ENCODE measurements around the gene DEDD2. TPM values are rescaled to one million over a fixed set of nuclear protein-coding genes. Genes with fewer than 3 reads are reported as not detected.

The DEDD2 gene
- total RNA-seq, 4 donors from 2014 or later = 46.1 to 55.8 (median 50.2) TPM

DNA sequence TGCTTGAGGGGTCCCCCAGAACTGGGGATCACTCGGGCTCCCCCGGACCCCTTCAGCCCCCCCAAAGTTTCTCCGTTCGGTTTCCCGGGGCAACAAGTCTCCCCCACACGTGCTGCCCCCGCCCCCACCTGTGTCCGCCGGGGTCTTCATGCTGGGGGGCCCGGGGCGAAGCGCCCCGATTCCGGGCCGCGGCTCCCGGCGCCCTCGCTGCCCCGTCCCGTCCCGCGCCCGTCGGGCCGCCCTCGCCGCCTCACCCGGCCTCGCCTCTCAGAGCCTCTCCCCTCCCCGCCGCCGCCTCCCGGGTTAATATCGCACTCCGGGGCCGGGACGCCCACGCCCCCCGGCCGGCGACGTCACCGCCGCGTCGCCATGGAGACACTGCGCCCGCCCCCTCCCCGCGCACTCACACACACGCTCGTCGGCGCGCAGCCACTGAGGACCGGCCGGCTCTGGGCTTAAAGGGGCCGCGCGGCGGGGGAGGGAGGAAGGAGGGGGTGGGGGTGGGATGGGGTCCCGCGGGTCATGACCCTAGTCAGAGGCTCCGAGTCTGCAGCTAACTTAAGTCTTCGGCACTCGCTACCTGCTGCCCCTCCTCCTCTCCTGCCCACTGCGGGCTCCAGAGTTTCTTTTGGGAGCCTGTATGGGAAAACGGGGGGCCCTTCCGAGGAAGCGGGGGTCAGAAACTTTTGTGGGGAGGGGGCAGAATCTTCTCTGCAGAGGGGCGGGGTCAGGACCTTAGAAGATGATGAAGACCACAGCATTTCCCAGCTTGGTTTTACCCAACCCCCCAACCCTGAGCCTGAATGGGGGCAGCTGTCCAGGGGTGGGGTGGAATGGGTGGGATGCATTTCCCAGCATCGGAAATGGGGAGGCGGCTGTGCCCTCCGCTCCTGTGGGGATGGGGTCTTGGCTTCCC is 37.6 kb upstream of the DEDD2 start, which contains the start of gene ERF:
TSS of gene ERF (minus strand) at position 279 of the 916 bp plus-strand sequence. CDS start at position 150, 129 bp downstream.
- H3K27ac ChIP-seq = peak within 1 kb of the TSS; percentile 94 to 97 (median 97)
- H3K9me3 ChIP-seq = no peaks in the 10 kb centered on the region
- intact Hi-C loops (cut with DNase I) = no loop called here
- no peaks in the 10 kb centered on the region for H3K27me3 ChIP-seq
- no peaks in the 10 kb centered on the region for H3K36me3 ChIP-seq
- peaks cover 26 to 46% of the 10 kb centered on the region in 2 donors for H3K4me1 ChIP-seq
- WGBS, 2 donors = 0 to 1% methylated on average over 4 to 24 of the region's 75 CpGs
- peak; percentile 91 to 92 for DNase-seq
- peak within 1 kb of the TSS; percentile 82 to 93 (median 91) for H3K4me3 ChIP-seq (replicated peaks in 1 of 3)
- TF ChIP-seq, protein P1, sequence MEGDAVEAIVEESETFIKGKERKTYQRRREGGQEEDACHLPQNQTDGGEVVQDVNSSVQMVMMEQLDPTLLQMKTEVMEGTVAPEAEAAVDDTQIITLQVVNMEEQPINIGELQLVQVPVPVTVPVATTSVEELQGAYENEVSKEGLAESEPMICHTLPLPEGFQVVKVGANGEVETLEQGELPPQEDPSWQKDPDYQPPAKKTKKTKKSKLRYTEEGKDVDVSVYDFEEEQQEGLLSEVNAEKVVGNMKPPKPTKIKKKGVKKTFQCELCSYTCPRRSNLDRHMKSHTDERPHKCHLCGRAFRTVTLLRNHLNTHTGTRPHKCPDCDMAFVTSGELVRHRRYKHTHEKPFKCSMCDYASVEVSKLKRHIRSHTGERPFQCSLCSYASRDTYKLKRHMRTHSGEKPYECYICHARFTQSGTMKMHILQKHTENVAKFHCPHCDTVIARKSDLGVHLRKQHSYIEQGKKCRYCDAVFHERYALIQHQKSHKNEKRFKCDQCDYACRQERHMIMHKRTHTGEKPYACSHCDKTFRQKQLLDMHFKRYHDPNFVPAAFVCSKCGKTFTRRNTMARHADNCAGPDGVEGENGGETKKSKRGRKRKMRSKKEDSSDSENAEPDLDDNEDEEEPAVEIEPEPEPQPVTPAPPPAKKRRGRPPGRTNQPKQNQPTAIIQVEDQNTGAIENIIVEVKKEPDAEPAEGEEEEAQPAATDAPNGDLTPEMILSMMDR (IDR thresholded peaks at IDR 0.05) = peak in 1 of 6 experiments; percentile 7
- peak; percentile 79 to 96 for TF ChIP-seq POLR2A (IDR thresholded peaks at IDR 0.05)

DNA sequence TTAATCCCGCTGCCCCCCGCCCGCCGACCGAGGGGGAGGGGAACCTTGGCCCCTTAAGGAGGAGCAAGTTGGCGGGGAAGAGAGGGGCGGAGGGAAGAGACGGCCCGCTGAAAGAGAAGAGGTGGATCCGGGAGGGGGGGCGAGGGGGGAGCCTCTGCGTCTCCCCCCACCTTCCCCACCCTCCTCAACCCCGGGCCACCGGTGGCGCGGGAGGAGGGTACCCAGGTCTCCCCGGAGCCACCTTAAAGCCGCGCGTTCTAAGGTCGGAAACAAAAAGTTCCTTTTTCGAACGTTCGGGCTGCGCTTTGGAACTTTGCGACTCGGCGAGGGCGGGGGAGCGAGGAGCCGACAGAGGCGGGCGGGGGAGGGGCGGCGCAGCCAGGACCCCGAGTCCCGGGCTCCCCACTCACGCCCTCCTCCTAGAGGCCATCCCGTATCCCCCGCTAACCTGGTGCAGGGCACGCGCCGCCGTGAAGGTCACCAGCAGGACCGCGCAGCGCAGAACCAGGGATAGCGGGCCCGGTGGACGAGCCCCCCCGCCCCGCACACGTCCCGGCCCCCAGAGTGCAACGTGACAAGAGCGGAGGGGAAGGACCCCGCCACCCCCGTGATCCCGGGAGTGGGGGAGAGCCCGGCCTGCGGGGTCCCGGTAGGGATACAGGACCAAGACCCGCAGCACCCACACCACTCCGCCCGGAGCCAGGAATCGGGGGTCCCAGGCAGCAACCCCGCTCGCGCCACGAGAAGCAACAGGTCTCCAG is 36.8 kb upstream of the DEDD2 start:
- peaks cover 26 to 55% of the 10 kb centered on the region in 2 donors for H3K4me1 ChIP-seq
- intact Hi-C loops (cut with DNase I) = no loop called here
- no peaks in the 10 kb centered on the region for H3K9me3 ChIP-seq
- no peaks in the 10 kb centered on the region for H3K27me3 ChIP-seq
- peak overlapping the region; percentile 94 to 97 (median 97) for H3K27ac ChIP-seq
- peak; percentile 82 for DNase-seq
- TF ChIP-seq, protein P1 (IDR thresholded peaks at IDR 0.05) = peak in 1 of 6 experiments; percentile 6
- peak in 1 of 2 donors; percentile 14 for TF ChIP-seq POLR2A (IDR thresholded peaks at IDR 0.05)
- peaks cover 0 to 8% of the 10 kb centered on the region in 2 donors for H3K36me3 ChIP-seq
- whole genome bisulfite sequencing, 2 donors = 0 to 1% methylated on average over 14 to 25 of the region's 70 CpGs
- H3K4me3 ChIP-seq (replicated peaks in 1 of 3) = peak overlapping the region; percentile 82 to 93 (median 91)

DNA sequence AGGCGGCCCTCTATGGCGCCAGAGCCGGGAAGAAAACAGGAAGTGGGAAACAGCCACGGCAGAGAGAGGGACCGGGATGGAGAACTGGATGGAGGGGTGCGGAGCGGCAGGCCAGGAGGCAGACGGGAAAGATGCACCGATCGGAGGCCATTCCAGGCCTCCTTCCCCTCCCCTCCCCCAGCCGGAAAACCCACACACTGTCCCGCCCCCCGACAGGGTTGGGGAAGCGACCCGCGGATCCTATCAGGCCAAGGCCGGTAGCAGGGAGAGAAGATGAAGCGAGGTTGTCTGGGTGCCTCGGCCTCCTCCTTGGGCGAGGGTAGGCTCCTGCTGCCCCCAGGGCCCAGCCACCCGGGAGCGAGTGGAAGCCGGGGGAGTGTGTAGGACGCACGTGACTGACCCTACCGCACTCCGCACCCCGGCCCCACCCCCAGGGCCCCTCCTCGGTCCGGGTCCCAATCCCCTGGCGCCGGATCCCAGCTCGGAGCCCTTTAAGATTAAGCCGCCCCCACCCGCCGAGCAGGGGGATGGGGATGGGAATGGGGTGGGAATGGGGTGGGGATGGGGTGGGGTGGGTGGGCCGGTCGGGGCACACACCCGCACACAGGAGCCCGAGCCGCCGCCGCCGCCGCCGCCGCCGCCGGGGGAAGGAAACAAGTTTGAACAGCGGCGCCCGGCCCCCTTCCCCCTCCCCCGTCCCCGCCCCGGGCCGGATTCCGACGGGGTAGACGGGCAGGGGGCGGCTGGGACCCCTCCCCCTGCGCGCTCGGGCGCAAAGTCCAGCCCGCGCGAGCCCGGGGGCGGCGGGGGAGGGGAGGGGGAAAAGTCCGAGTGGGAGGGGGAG is 36.0 kb upstream of the DEDD2 start:
- Histone ChIP-seq H3K4me3 (replicated peaks in 1 of 3) (peak overlapping the region; percentile 82 to 93 (median 91)), H3K4me1 (peaks cover 26 to 57% of the 10 kb centered on the region in 2 donors), H3K27me3 (no peaks in the 10 kb centered on the region), H3K36me3 (peaks cover 0 to 10% of the 10 kb centered on the region in 2 donors), H3K9me3 (no peaks in the 10 kb centered on the region), H3K27ac (peak overlapping the region; percentile 94 to 97 (median 97))
- intact Hi-C loops (cut with DNase I) = no loop called here
- peak; percentile 66 to 68 for DNase-seq
- TF ChIP-seq, protein P1 (IDR thresholded peaks at IDR 0.05) = no peak
- peak in 1 of 2 donors; percentile 33 for TF ChIP-seq POLR2A (IDR thresholded peaks at IDR 0.05)
- WGBS, 2 donors = 1% methylated on average over 19 to 21 of the region's 71 CpGs

DNA sequence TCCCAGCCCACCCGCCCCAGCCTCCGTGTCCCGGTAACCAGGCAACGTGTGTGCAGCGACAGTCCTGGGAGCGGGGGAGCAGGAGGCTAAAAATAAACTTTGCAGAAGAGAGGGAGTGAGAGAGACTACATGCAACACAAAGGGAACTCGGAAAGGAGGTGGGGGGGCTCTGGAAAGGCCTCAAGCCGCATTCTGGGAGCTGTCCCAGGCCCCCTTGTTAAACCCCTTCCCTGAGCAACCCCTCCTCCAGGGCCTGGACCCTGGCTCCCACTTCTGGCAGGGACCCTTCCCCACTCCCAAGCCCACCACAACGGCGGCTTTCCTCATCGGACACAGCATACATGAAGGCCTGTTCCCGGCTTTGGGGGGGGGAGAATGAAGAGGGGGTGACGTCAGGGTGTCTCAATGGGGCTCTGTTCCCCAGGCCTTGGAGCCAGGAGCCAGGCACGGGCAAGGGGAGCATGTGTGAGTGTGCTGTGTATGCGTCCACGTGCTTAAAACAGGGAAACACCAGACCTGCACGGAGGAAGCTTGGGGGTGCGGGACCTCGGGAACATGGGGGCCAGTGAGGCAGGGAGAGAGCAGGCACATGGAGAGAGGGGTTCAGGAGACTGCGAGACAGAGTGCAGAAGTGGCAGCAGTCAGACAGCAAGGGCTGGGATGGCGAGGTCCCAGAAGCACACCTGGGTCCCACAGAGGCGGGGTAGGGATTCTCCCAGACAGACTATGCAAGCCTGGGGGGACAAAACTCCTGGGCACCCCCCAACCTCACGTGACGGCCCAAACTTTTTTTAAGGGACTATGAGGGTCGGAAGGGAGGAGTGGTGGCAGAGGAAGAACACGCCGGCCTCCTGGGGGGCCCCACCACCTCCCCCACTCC is 35.1 kb upstream of the DEDD2 start:
- Histone ChIP-seq H3K27me3 (no peaks in the 10 kb centered on the region), H3K4me3 (replicated peaks in 1 of 3) (peak overlapping the region; percentile 62 to 93 (median 91)), H3K4me1 (peaks cover 26 to 57% of the 10 kb centered on the region in 2 donors), H3K27ac (peak overlapping the region; percentile 94 to 97 (median 97)), H3K9me3 (no peaks in the 10 kb centered on the region), H3K36me3 (peaks cover 0 to 12% of the 10 kb centered on the region in 2 donors)
- TF ChIP-seq POLR2A (IDR thresholded peaks at IDR 0.05) = peak in 1 of 2 donors; percentile 25
- TF ChIP-seq, protein P1 (IDR thresholded peaks at IDR 0.05) = no peak
- DNase-seq = peak; percentile 64 to 79
- 3 to 6% methylated on average over 27 of the region's 27 CpGs for WGBS, 2 donors
- intact Hi-C loops (cut with DNase I) = no loop called here

All from thyroid gland (tissue), 4 donors.